HepG2 (cell line): ENCODE data around the gene S100A10. TPM values are rescaled to one million over a fixed set of nuclear protein-coding genes. Genes with fewer than 3 reads are reported as not detected.
A peak's percentile ranks its signal among the peaks of the same experiment; 100 is the strongest.

ENCODE experiments used
- HNRNPUL1 ChIP-seq: fragments of 200-400 bp; formaldehyde crosslinking; IDR thresholded peaks from 2 replicates; pipeline ENCODE4 v1.6.1; 2017; ENCODE audit warnings: low read depth, mild to moderate bottlenecking, low read length, moderate library complexity
- KDM1A ChIP-seq: IDR thresholded peaks from 2 replicates; pipeline ENCODE4 v1.6.1; 2016; ENCODE audit warnings: missing compliant biosample characterization
- KDM6A ChIP-seq: IDR thresholded peaks from 2 replicates; pipeline ENCODE4 v1.6.1; 2016; ENCODE audit warnings: low read depth
- KLF9 ChIP-seq: IDR thresholded peaks from 2 replicates; pipeline ENCODE4 v1.6.1; 2016; ENCODE audit warnings: low read depth
- MEIS1 ChIP-seq: sonication (generic); formaldehyde crosslinking; IDR thresholded peaks from 2 replicates; pipeline ENCODE4 v1.9.0; 2021; ENCODE audit warnings: mild to moderate bottlenecking, missing genetic modification reagents, moderate library complexity, borderline replicate concordance
- MIER3 ChIP-seq: IDR thresholded peaks from 2 replicates; pipeline ENCODE4 v1.6.1; 2016; ENCODE audit warnings: missing compliant biosample characterization, borderline replicate concordance
- MLXIP ChIP-seq: sonication (generic); formaldehyde crosslinking; IDR thresholded peaks from 2 replicates; pipeline ENCODE4 v1.9.0; 2021; ENCODE audit warnings: missing genetic modification reagents, borderline replicate concordance
- MYNN ChIP-seq: sonication (generic); formaldehyde crosslinking; IDR thresholded peaks from 2 replicates; pipeline ENCODE4 v1.4.0; 2020; ENCODE audit warnings: mild to moderate bottlenecking, low read depth, missing genetic modification reagents
- NPAS2 ChIP-seq: sonication (generic); formaldehyde crosslinking; IDR thresholded peaks from 2 replicates; pipeline ENCODE4 v1.8.0; 2022; ENCODE audit warnings: mild to moderate bottlenecking, missing genetic modification reagents, borderline replicate concordance
- RBAK ChIP-seq: sonication (generic); formaldehyde crosslinking; IDR thresholded peaks from 2 replicates; pipeline ENCODE4 v1.5.1; 2020; ENCODE audit warnings: mild to moderate bottlenecking, missing genetic modification reagents
- SOX5 ChIP-seq: IDR thresholded peaks from 2 replicates; pipeline ENCODE4 v1.6.1; 2016; ENCODE audit warnings: borderline replicate concordance
- SP1 ChIP-seq, 2 experiments: fragments of 450-650 bp in 1 of 2; sonication (generic) in 1 of 2; formaldehyde crosslinking in 1 of 2; IDR thresholded peaks; 2 replicates each; pipeline versions ENCODE4 v1.4.0 to v1.6.1; 2016 to 2020; ENCODE audit warnings: missing genetic modification reagents in 1 of 2
- TBP ChIP-seq: sonication (generic); formaldehyde crosslinking; IDR thresholded peaks from 2 replicates; pipeline ENCODE4 v1.5.0; 2020; ENCODE audit warnings: missing genetic modification reagents
- TCF7 ChIP-seq: sonication (generic); IDR thresholded peaks from 2 replicates; pipeline ENCODE4 v1.6.1; 2016; ENCODE audit warnings: antibody characterized with exemption, low read depth
- TIGD3 ChIP-seq: sonication (generic); formaldehyde crosslinking; IDR thresholded peaks from 2 replicates; pipeline ENCODE4 v1.5.1; 2020; ENCODE audit warnings: mild to moderate bottlenecking, missing genetic modification reagents, borderline replicate concordance
- ZNF333 ChIP-seq: sonication (generic); formaldehyde crosslinking; IDR thresholded peaks from 2 replicates; pipeline ENCODE4 v1.4.0; 2020; ENCODE audit warnings: mild to moderate bottlenecking, missing genetic modification reagents, borderline replicate concordance
- ZNF343 ChIP-seq: sonication (generic); formaldehyde crosslinking; IDR thresholded peaks from 2 replicates; pipeline ENCODE4 v1.4.0; 2020; ENCODE audit warnings: mild to moderate bottlenecking, missing genetic modification reagents
- ZNF44 ChIP-seq: sonication (generic); formaldehyde crosslinking; IDR thresholded peaks from 2 replicates; pipeline ENCODE4 v1.5.1; 2020; ENCODE audit warnings: mild to moderate bottlenecking, missing genetic modification reagents
- ZNF496 ChIP-seq: sonication (generic); formaldehyde crosslinking; IDR thresholded peaks from 2 replicates; pipeline ENCODE4 v1.8.1; 2023; ENCODE audit warnings: mild to moderate bottlenecking, moderate library complexity, missing genetic modification reagents; ENCODE audit not compliant: insufficient replicate concordance
- ZNF501 ChIP-seq: sonication (generic); formaldehyde crosslinking; IDR thresholded peaks from 2 replicates; pipeline ENCODE4 v1.5.1; 2020; ENCODE audit warnings: mild to moderate bottlenecking, moderate library complexity, missing genetic modification reagents
- polyA plus RNA-seq, 8 experiments: library from polyadenylated mRNA; depleted of rRNA in 3 of 8; stranded (reverse) in 7 of 8; unstranded in 1 of 8; fragments of >200 nt; fragmentation: Illumina TruSeq in 4 of 8; extraction: Trizol in 4 of 8; gene quantifications; 2 replicates each; pipeline versions ENCODE4 v1.2.1 to v1.2.3, GENCODE V29; 2011 to 2016; ENCODE audit warnings: low read depth in 4 of 8, missing spikeins in 1 of 8, mixed read lengths in 1 of 8; ENCODE audit not compliant: insufficient read depth in 1 of 8
- total RNA-seq, 5 experiments: library from RNA; depleted of rRNA; stranded (reverse); fragments of >200 nt; fragmentation: Illumina TruSeq; extraction: Trizol; gene quantifications; 2 replicates each; pipeline ENCODE4 v1.2.3, GENCODE V29; 2016; ENCODE audit warnings: low read depth in 1 of 5

S100A10 gene
- total and polyA plus RNA-seq, 2 of the 13 experiments (the other 11 are each of a cell fraction or from before 2014, with no cell fraction given): 16.8 to 28.7 TPM

GRCh38 chr1:151975311-151976014, 18.2 kb downstream of the S100A10 start (continued):
- no peak for TF ChIP-seq TIGD3 (CRISPR knock-in tag)
- no peak for TF ChIP-seq ZNF333 (CRISPR knock-in tag)
- no peak for TF ChIP-seq MIER3 (CRISPR knock-in tag)
- TF ChIP-seq KLF9: no peak
- TF ChIP-seq HNRNPUL1: peak; percentile 85
- TF ChIP-seq RBAK (CRISPR knock-in tag): no peak
- TF ChIP-seq SP1 (IDR thresholded peaks at IDR 0.05): no peak
- no peak for TF ChIP-seq SP1 (CRISPR knock-in tag; IDR thresholded peaks at IDR 0.05)
- TF ChIP-seq TCF7: no peak
- TF ChIP-seq ZNF496 (CRISPR knock-in tag): no peak
- TF ChIP-seq MYNN (CRISPR knock-in tag): no peak
- TF ChIP-seq ZNF343 (CRISPR knock-in tag): no peak
- TF ChIP-seq MLXIP (CRISPR knock-in tag): no peak
- TF ChIP-seq NPAS2 (CRISPR knock-in tag): no peak
- TF ChIP-seq ZNF501 (CRISPR knock-in tag): no peak
- no peak for TF ChIP-seq KDM1A (CRISPR knock-in tag)
- no peak for TF ChIP-seq SOX5 (CRISPR knock-in tag)
- peak; percentile 72; the same call in 1 of the 2 replicates for TF ChIP-seq KDM6A (CRISPR knock-in tag)
- no peak for TF ChIP-seq ZNF44
- no peak for TF ChIP-seq MEIS1 (CRISPR knock-in tag)
- no peak for TF ChIP-seq TBP (CRISPR knock-in tag)
